Keratinocyte (primary cell): ENCODE measurements around the gene ADGRV1. TPM values are rescaled to one million over a fixed set of nuclear protein-coding genes. Genes with fewer than 3 reads are reported as not detected.

ENCODE experiments used
- DNase-seq: peaks from one replicate; pipeline ENCODE4 v3.0.0-alpha.2; 2011; ENCODE audit warnings: low read depth, missing footprints, low spot score
- FAIRE-seq: peaks from 2 replicates; lab custom pipeline; 2011; peaks lifted over from hg19 to GRCh38; lab: Jason Lieb, UNC
- H2AFZ ChIP-seq: 2 replicates; pipeline ENCODE4 v1.6.0; 2012; ENCODE audit warnings: low read length, control low read depth, inconsistent platforms; ENCODE audit not compliant: control insufficient read depth
- H3K27ac ChIP-seq: 2 replicates; pipeline ENCODE4 v1.5.1; 2011; ENCODE audit warnings: low read length; ENCODE audit not compliant: control insufficient read depth, insufficient read depth
- H3K27me3 ChIP-seq: 3 replicates; pipeline ENCODE4 v1.6.0; 2011; ENCODE audit warnings: low read length; ENCODE audit not compliant: control insufficient read depth, insufficient read depth; ENCODE audit errors: extremely low read depth
- H3K36me3 ChIP-seq, 2 experiments: 2 replicates in 1 of 2; 3 replicates in 1 of 2; pipeline ENCODE4 v1.5.1; 2011; ENCODE audit warnings: low read length in 2 of 2, mild to moderate bottlenecking in 1 of 2; ENCODE audit not compliant: control insufficient read depth in 2 of 2, insufficient read depth in 2 of 2; ENCODE audit errors: extremely low read depth in 1 of 2
- H3K4me1 ChIP-seq: 3 replicates; pipeline ENCODE4 v1.5.1; 2011; ENCODE audit warnings: low read length; ENCODE audit not compliant: control insufficient read depth, insufficient read depth; ENCODE audit errors: extremely low read depth
- H3K4me2 ChIP-seq: 3 replicates; pipeline ENCODE4 v1.6.0; 2011; ENCODE audit warnings: low read depth, low read length; ENCODE audit not compliant: control insufficient read depth, insufficient read depth; ENCODE audit errors: extremely low read depth
- H3K4me3 ChIP-seq, 3 experiments: fragments of 200-600 bp in 1 of 3; sonication (generic) in 1 of 3; 2 replicates in 2 of 3; 3 replicates in 1 of 3; pipeline ENCODE4 v1.5.1; 2011 to 2016; ENCODE audit warnings: low read length in 3 of 3, mild to moderate bottlenecking in 3 of 3, control low read depth in 2 of 3, inconsistent platforms in 1 of 3, low read depth in 1 of 3, mixed read lengths in 1 of 3, mixed run types in 1 of 3, moderate library complexity in 1 of 3; ENCODE audit not compliant: control insufficient read depth in 2 of 3, insufficient read depth in 2 of 3; ENCODE audit errors: extremely low read depth in 1 of 3
- H3K79me2 ChIP-seq: 2 replicates; pipeline ENCODE4 v1.6.0; 2012; ENCODE audit warnings: low read length; ENCODE audit not compliant: control insufficient read depth, insufficient read depth
- H3K9ac ChIP-seq: 3 replicates; pipeline ENCODE4 v1.6.0; 2011; ENCODE audit warnings: low read length; ENCODE audit not compliant: control insufficient read depth, insufficient read depth; ENCODE audit errors: extremely low read depth
- H3K9me1 ChIP-seq: 3 replicates; pipeline ENCODE4 v1.6.0; 2011; ENCODE audit warnings: low read length; ENCODE audit not compliant: control insufficient read depth, insufficient read depth; ENCODE audit errors: extremely low read depth
- H3K9me3 ChIP-seq: 2 replicates; pipeline ENCODE4 v1.5.1; 2012; ENCODE audit warnings: low read depth, low read length; ENCODE audit not compliant: control insufficient read depth
- H4K20me1 ChIP-seq: 3 replicates; pipeline ENCODE4 v1.6.0; 2011; ENCODE audit warnings: low read length; ENCODE audit not compliant: control insufficient read depth, insufficient read depth; ENCODE audit errors: extremely low read depth
- EZH2 ChIP-seq: IDR thresholded peaks from one replicate; pipeline ENCODE4 v1.6.1; 2012; ENCODE audit warnings: inconsistent platforms, mild to moderate bottlenecking, low read length, moderate library complexity
- dilution Hi-C: fragments of 300-500 bp; cut with MboI; formaldehyde crosslinking; loops from one replicate; pipeline ENCODE4 v1.7.0; 2020; ENCODE audit warnings: low sequenced_read_pairs; ENCODE audit not compliant: extremely low pct_ligation_motif_present
- polyA plus RNA-seq, 5 experiments: library from polyadenylated mRNA; depleted of rRNA in 3 of 5; stranded (reverse) in 3 of 5; stranded (forward) in 1 of 5; unstranded in 1 of 5; fragments of >200 nt; gene quantifications; 1 replicate in 1 of 5; 2 replicates in 3 of 5; 3 replicates in 1 of 5; pipeline versions ENCODE4 v1.2.1 to v1.2.3, GENCODE V29; 2011 to 2012; ENCODE audit warnings: missing spikeins in 2 of 5, low read depth in 1 of 5, low replicate concordance in 1 of 5
- TF ChIP-seq, protein P1 (sequence below), 3 experiments: IDR thresholded peaks in 1 of 3; conservative IDR thresholded peaks in 1 of 3; optimal IDR thresholded peaks in 1 of 3; 2 replicates in 2 of 3; 3 replicates in 1 of 3; pipeline versions ENCODE3 to v1.5.1; 2011; ENCODE audit warnings: low read length in 3 of 3, mild to moderate bottlenecking in 3 of 3, moderate library complexity in 2 of 3, control low read depth in 1 of 3, inconsistent platforms in 1 of 3; ENCODE audit not compliant: insufficient read depth in 2 of 3; ENCODE audit errors: extremely low read depth in 1 of 3

Gene ADGRV1
- polyA plus RNA-seq, 1 donor (not counting 4 experiments of a cell fraction or from before 2014, with no cell fraction given), result 0.05 TPM

DNA sequence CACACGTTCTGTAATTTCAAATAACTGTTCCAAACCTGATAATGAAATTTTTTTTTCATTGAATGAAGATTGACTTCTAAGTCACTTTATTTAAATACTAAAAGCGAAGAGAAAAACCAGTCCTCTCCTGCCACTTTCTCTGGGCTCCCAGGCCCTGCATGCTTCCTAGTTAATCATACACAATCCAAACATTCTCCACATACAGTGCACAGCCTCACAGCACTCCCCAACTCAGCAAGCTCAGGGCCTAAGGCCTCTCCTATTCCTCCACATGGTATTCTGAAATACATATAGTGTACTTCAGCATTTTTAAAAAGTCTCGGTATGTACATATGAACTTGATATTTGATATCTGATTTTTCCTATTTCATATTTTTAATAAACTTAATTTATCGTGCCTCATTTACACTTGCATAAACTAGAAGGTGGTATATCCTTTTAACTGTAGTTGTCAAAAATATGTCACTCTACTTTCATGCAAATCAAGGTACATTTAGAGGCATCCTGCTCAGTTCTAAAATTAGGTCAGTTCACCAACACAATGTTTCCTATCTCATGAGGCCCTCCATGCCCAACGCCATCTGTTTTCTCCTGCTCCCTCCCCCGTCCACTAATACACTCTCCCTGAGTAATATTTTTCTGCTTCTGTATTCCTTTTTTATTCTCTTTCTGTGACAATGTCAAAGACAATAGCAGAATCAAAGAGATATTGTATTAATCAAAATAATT, 617.9 kb downstream of the ADGRV1 start:
- no peak overlapping the region for H3K4me3 ChIP-seq
- no peak overlapping the region for H2AFZ ChIP-seq
- no peaks in the 10 kb centered on the region for H3K4me1 ChIP-seq
- no peaks in the 10 kb centered on the region for H3K9me3 ChIP-seq
- no peak overlapping the region for H3K27ac ChIP-seq
- no peaks in the 10 kb centered on the region for H3K9me1 ChIP-seq
- dilution Hi-C loops, result no loop called here
- H3K27me3 ChIP-seq, result no peaks in the 10 kb centered on the region
- H3K9ac ChIP-seq, result no peak overlapping the region
- H3K4me2 ChIP-seq, result no peak overlapping the region
- FAIRE-seq, result no peak
- H3K79me2 ChIP-seq, result no peaks in the 10 kb centered on the region
- H3K36me3 ChIP-seq, result no peaks in the 10 kb centered on the region
- TF ChIP-seq, protein P1, sequence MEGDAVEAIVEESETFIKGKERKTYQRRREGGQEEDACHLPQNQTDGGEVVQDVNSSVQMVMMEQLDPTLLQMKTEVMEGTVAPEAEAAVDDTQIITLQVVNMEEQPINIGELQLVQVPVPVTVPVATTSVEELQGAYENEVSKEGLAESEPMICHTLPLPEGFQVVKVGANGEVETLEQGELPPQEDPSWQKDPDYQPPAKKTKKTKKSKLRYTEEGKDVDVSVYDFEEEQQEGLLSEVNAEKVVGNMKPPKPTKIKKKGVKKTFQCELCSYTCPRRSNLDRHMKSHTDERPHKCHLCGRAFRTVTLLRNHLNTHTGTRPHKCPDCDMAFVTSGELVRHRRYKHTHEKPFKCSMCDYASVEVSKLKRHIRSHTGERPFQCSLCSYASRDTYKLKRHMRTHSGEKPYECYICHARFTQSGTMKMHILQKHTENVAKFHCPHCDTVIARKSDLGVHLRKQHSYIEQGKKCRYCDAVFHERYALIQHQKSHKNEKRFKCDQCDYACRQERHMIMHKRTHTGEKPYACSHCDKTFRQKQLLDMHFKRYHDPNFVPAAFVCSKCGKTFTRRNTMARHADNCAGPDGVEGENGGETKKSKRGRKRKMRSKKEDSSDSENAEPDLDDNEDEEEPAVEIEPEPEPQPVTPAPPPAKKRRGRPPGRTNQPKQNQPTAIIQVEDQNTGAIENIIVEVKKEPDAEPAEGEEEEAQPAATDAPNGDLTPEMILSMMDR (optimal IDR thresholded peaks at IDR 0.05 in 1 of 3, IDR thresholded peaks at IDR 0.05 in 1 of 3, conservative IDR thresholded peaks at IDR 0.05 in 1 of 3; ENCODE audit: extremely low read depth in 1 of 3, insufficient read depth in 2 of 3, low read length in 3 of 3), result no peak
- TF ChIP-seq EZH2, result no peak
- DNase-seq, result no peak
- H4K20me1 ChIP-seq, result no peaks in the 10 kb centered on the region

DNA sequence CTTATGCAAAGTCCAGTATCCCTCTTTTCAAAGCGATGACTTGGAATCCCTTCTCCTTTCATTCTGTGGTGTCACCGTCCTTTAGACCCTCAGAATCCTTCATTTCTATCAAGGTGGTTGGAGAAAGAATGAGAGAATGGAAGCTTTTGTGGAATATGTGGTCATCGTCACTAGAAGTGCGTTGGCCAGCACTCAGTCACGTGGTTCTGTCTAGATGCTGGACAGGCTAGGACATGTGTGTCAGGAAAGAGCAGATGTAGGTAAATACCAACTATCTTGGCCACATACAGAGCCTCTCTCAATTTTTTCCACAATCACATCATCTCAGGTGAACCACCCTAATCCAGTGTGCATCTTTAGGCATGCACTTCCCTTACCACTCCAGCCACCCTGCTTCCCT, 618.5 kb downstream of the ADGRV1 start:
- H2AFZ ChIP-seq, result no peak overlapping the region
- H3K9me1 ChIP-seq, result no peaks in the 10 kb centered on the region
- H3K27ac ChIP-seq, result no peak overlapping the region
- H3K4me1 ChIP-seq, result no peaks in the 10 kb centered on the region
- no peaks in the 10 kb centered on the region for H3K79me2 ChIP-seq
- H4K20me1 ChIP-seq, result no peaks in the 10 kb centered on the region
- H3K27me3 ChIP-seq, result no peaks in the 10 kb centered on the region
- H3K4me3 ChIP-seq, result no peak overlapping the region
- DNase-seq (no peak), FAIRE-seq (no peak)
- H3K9me3 ChIP-seq, result no peaks in the 10 kb centered on the region
- dilution Hi-C loops, result no loop called here
- H3K4me2 ChIP-seq, result no peak overlapping the region
- no peak overlapping the region for H3K9ac ChIP-seq
- H3K36me3 ChIP-seq, result no peaks in the 10 kb centered on the region
- TF ChIP-seq, protein P1 (optimal IDR thresholded peaks at IDR 0.05 in 1 of 3, IDR thresholded peaks at IDR 0.05 in 1 of 3, conservative IDR thresholded peaks at IDR 0.05 in 1 of 3; ENCODE audit: extremely low read depth in 1 of 3, insufficient read depth in 2 of 3, low read length in 3 of 3), result no peak
- TF ChIP-seq EZH2, result no peak
